Activated CD4-positive, alpha-beta memory T cell treated with anti-CD3 and anti-CD28 coated beads, Interleukin-2, amount 10 ng/mL, durations not matched to agents 7 days and 5 days (primary cell): ENCODE results near the gene ELSPBP1. TPM values are rescaled to one million over a fixed set of nuclear protein-coding genes. Genes with fewer than 3 reads are reported as not detected.

Source experiments
- CTCF ChIA-PET: fragments of 350-600 bp; sonication (Branson Sonifier 250); formaldehyde crosslinking; loops from one replicate; lab custom pipeline; 2021; ENCODE audit warnings: antibody characterized with exemption, inconsistent platforms; lab: Charles Lee
- POLR2A ChIA-PET: fragments of 350-600 bp; sonication (Branson Sonifier 250); formaldehyde crosslinking; loops from one replicate; lab custom pipeline; 2021; ENCODE audit warnings: antibody characterized with exemption; lab: Charles Lee
- DNase-seq: peaks from one replicate; pipeline ENCODE4 v3.0.0-alpha.2; 2020
- H3K27ac Mint-ChIP-seq: one replicate; pipeline ENCODE4 v1.8.0; 2021; ENCODE audit warnings: mild to moderate bottlenecking, mixed read lengths
- H3K27me3 Mint-ChIP-seq: one replicate; pipeline ENCODE4 v1.8.0; 2021; ENCODE audit warnings: mixed read lengths
- H3K36me3 Mint-ChIP-seq: one replicate; pipeline ENCODE4 v1.8.0; 2021; ENCODE audit warnings: low read depth, mixed read lengths
- H3K4me1 Mint-ChIP-seq: one replicate; pipeline ENCODE4 v1.8.0; 2021; ENCODE audit warnings: mixed read lengths
- H3K4me3 Mint-ChIP-seq: one replicate; pipeline ENCODE4 v1.8.0; 2021; ENCODE audit warnings: mild to moderate bottlenecking, mixed read lengths
- H3K9me3 Mint-ChIP-seq: one replicate; pipeline ENCODE4 v1.8.0; 2021; ENCODE audit warnings: mixed read lengths
- total RNA-seq, 2 experiments: library from RNA; stranded (reverse); gene quantifications; one replicate each; pipeline ENCODE4 v1.2.3, GENCODE V29; 2021

The ELSPBP1 gene
- total RNA-seq, 2 experiments from 2014 or later, result not detected

- H3K27me3 Mint-ChIP-seq, result peaks cover 13% of the 10 kb centered on the region
- no peak overlapping the region for H3K4me3 Mint-ChIP-seq
- CTCF ChIA-PET, result no interaction called here
- no peak overlapping the region for H3K27ac Mint-ChIP-seq
- DNase-seq, result no peak
- H3K9me3 Mint-ChIP-seq, result no peaks in the 10 kb centered on the region
- POLR2A ChIA-PET, result no interaction called here
- no peaks in the 10 kb centered on the region for H3K4me1 Mint-ChIP-seq
- no peaks in the 10 kb centered on the region for H3K36me3 Mint-ChIP-seq
These were observed 26.3 kb downstream of the ELSPBP1 start for GRCh38 chr19:48020686-48021085.

GRCh38 chr19:48023011-48023410, 28.6 kb downstream of the ELSPBP1 start:
- no peak overlapping the region for H3K27ac Mint-ChIP-seq
- no peak for DNase-seq
- POLR2A ChIA-PET, result no interaction called here

GRCh38 chr19:48023518-48023917, 29.1 kb downstream of the ELSPBP1 start:
- Mint-ChIP-seq H3K9me3 (no peaks in the 10 kb centered on the region), H3K27ac (no peak overlapping the region), H3K4me1 (no peaks in the 10 kb centered on the region), H3K27me3 (peaks cover 15% of the 10 kb centered on the region), H3K36me3 (no peaks in the 10 kb centered on the region), H3K4me3 (no peak overlapping the region)
- ChIA-PET POLR2A (no interaction called here), CTCF (no interaction called here)
- no peak for DNase-seq

More at GRCh38 chr19:48023011-48023410, 28.6 kb downstream of the ELSPBP1 start:
- H3K27me3 Mint-ChIP-seq, result peaks cover 14% of the 10 kb centered on the region
- H3K9me3 Mint-ChIP-seq, result no peaks in the 10 kb centered on the region
- no peak overlapping the region for H3K4me3 Mint-ChIP-seq
- CTCF ChIA-PET, result no interaction called here
- H3K36me3 Mint-ChIP-seq, result no peaks in the 10 kb centered on the region
- H3K4me1 Mint-ChIP-seq, result no peaks in the 10 kb centered on the region

- Mint-ChIP-seq H3K4me1 (no peaks in the 10 kb centered on the region), H3K9me3 (no peaks in the 10 kb centered on the region), H3K27me3 (peaks cover 13% of the 10 kb centered on the region), H3K36me3 (no peaks in the 10 kb centered on the region), H3K27ac (no peak overlapping the region), H3K4me3 (no peak overlapping the region)
- no peak for DNase-seq
- ChIA-PET CTCF (no interaction called here), POLR2A (no interaction called here)
These were observed 31.0 kb downstream of the ELSPBP1 start for GRCh38 chr19:48025480-48025879.

GRCh38 chr19:48029431-48029830, 35.0 kb downstream of the ELSPBP1 start:
- H3K27me3 Mint-ChIP-seq, result peaks cover 12% of the 10 kb centered on the region
- no peak for DNase-seq

DNA sequence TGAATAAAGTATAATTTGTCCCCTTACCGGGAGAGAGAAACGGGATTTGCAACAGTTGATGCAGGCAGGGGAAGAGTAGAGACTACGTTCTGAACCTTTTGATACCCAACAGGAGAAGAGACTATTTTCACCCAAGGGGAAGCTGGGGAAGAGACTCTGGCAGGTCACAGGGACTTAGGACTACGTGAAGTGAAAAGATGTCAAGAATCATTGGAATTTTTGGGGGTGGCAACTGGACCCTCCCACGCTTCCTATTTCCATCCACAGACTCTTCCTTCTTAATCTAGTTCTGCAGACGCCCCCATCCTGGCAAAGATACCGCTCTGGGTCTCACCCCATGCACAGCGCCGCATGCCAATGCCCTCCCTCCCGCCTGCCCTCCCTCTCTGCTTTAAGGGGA, 35.6 kb downstream of the ELSPBP1 start:
- H3K4me3 Mint-ChIP-seq, result no peak overlapping the region
- POLR2A ChIA-PET, result no interaction called here

More at GRCh38 chr19:48029431-48029830, 35.0 kb downstream of the ELSPBP1 start:
- Mint-ChIP-seq H3K36me3 (no peaks in the 10 kb centered on the region), H3K4me1 (no peaks in the 10 kb centered on the region), H3K4me3 (no peak overlapping the region), H3K9me3 (no peaks in the 10 kb centered on the region), H3K27ac (no peak overlapping the region)
- ChIA-PET CTCF (interaction anchor here (1.3 kb wide), 1 partner anchor 159 kb away, joined by 3 read pairs; no protein-coding TSS in a partner anchor), POLR2A (no interaction called here)

DNA sequence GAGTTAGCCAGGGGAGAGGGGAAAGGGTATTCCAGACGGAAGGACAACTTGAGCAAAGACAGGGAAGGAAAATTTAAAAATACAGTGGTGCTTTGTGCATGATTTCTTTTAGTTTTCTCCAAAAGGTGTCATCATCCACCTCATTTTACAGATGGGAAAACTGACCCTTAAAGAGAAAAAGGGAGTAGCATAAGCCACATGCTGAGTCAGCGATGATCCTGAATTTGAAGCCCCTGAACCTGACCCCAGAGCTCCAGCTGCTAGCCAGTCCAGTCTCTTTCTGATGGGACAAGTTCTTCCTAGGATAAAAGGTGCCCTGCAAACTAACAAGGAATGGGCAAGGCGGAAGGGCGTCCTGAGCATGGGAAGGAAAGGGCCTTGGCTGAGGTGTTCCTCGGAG, 39.2 kb downstream of the ELSPBP1 start:
- Mint-ChIP-seq H3K4me3 (no peak overlapping the region), H3K27ac (no peak overlapping the region), H3K27me3 (peaks cover 7% of the 10 kb centered on the region), H3K9me3 (peaks cover 14% of the 10 kb centered on the region), H3K4me1 (no peaks in the 10 kb centered on the region), H3K36me3 (no peaks in the 10 kb centered on the region)
- ChIA-PET CTCF (no interaction called here), POLR2A (no interaction called here)
- DNase-seq, result no peak

More for the DNA sequence above, 35.6 kb downstream of the ELSPBP1 start:
- DNase-seq, result no peak
- peaks cover 10% of the 10 kb centered on the region for H3K27me3 Mint-ChIP-seq
- CTCF ChIA-PET, result no interaction called here
- H3K27ac Mint-ChIP-seq, result no peak overlapping the region
- no peaks in the 10 kb centered on the region for H3K36me3 Mint-ChIP-seq
- H3K4me1 Mint-ChIP-seq, result no peaks in the 10 kb centered on the region
- no peaks in the 10 kb centered on the region for H3K9me3 Mint-ChIP-seq

GRCh38 chr19:48036765-48037164, 42.3 kb downstream of the ELSPBP1 start:
- H3K9me3 Mint-ChIP-seq, result peaks cover 15% of the 10 kb centered on the region
- CTCF ChIA-PET, result no interaction called here
- POLR2A ChIA-PET, result no interaction called here
- H3K4me1 Mint-ChIP-seq, result no peaks in the 10 kb centered on the region
- H3K4me3 Mint-ChIP-seq, result no peak overlapping the region
- H3K27ac Mint-ChIP-seq, result no peak overlapping the region
- peaks cover 11% of the 10 kb centered on the region for H3K27me3 Mint-ChIP-seq
- no peaks in the 10 kb centered on the region for H3K36me3 Mint-ChIP-seq
- no peak for DNase-seq

- ChIA-PET CTCF (interaction anchor here (0.9 kb wide), 1 partner anchor 62 kb away, joined by 3 read pairs; no protein-coding TSS in a partner anchor), POLR2A (no interaction called here)
- Mint-ChIP-seq H3K27me3 (peaks cover 3% of the 10 kb centered on the region), H3K4me3 (no peak overlapping the region), H3K9me3 (peaks cover 2% of the 10 kb centered on the region), H3K4me1 (no peaks in the 10 kb centered on the region), H3K36me3 (no peaks in the 10 kb centered on the region), H3K27ac (no peak overlapping the region)
- no peak for DNase-seq
These were observed 47.6 kb downstream of the ELSPBP1 start for GRCh38 chr19:48041877-48042580.

GRCh38 chr19:48043675-48044258, 49.3 kb downstream of the ELSPBP1 start, which contains the start of gene CABP5:
CABP5 (minus strand) TSS chr19:48044079; CDS start chr19:48043922, 157 bp downstream.
- Mint-ChIP-seq H3K36me3 (no peaks in the 10 kb centered on the region), H3K27ac (no peak within 1 kb of the TSS), H3K27me3 (peaks cover 3% of the 10 kb centered on the region), H3K4me1 (no peaks in the 10 kb centered on the region), H3K4me3 (no peak within 1 kb of the TSS), H3K9me3 (peaks cover 2% of the 10 kb centered on the region)
- POLR2A ChIA-PET, result no interaction called here
- no peak for DNase-seq
- CTCF ChIA-PET, result no interaction called here

DNA sequence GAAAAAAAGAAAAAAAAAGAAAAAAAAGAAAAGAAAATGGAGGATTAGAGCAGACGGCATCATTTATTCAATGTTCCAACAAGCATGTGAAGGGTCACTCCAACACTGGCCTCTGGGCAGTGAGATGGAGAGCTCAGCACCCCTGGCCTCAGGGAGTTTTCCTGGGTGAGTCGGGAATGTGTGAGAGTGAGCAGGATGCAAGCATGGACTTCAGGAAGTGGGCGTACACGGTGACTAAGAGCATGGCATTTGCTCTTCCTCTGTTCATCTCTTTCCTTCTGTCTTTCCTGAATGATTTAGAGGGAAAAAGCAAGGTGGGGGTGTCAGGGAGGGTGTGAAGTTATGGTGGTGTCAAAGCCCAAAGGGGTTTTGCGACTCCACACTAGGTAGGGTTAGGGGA, 50.1 kb downstream of the ELSPBP1 start:
- Mint-ChIP-seq H3K27me3 (peaks cover 3% of the 10 kb centered on the region), H3K4me1 (no peaks in the 10 kb centered on the region), H3K4me3 (no peak overlapping the region), H3K36me3 (no peaks in the 10 kb centered on the region), H3K9me3 (peaks cover 2% of the 10 kb centered on the region), H3K27ac (no peak overlapping the region)
- CTCF ChIA-PET, result no interaction called here
- no peak for DNase-seq
- POLR2A ChIA-PET, result no interaction called here

- CTCF ChIA-PET, result no interaction called here
- H3K9me3 Mint-ChIP-seq, result peaks cover 3% of the 10 kb centered on the region
- H3K36me3 Mint-ChIP-seq, result peaks cover 2% of the 10 kb centered on the region
- no peak for DNase-seq
- H3K4me3 Mint-ChIP-seq, result no peak overlapping the region
- no peak overlapping the region for H3K27ac Mint-ChIP-seq
- peaks cover 2% of the 10 kb centered on the region for H3K27me3 Mint-ChIP-seq
- no peaks in the 10 kb centered on the region for H3K4me1 Mint-ChIP-seq
- POLR2A ChIA-PET, result no interaction called here
These were observed 57.1 kb downstream of the ELSPBP1 start for GRCh38 chr19:48051335-48052033.

GRCh38 chr19:48053076-48053475, 58.6 kb downstream of the ELSPBP1 start:
- Mint-ChIP-seq H3K27me3 (peaks cover 2% of the 10 kb centered on the region), H3K4me1 (no peaks in the 10 kb centered on the region), H3K4me3 (no peak overlapping the region), H3K36me3 (peaks cover 2% of the 10 kb centered on the region), H3K9me3 (peaks cover 3% of the 10 kb centered on the region), H3K27ac (no peak overlapping the region)
- DNase-seq, result no peak
- CTCF ChIA-PET, result no interaction called here
- POLR2A ChIA-PET, result no interaction called here
